HG03196 (cell line): ENCODE measurements around the gene PIK3C2B.

ENCODE experiments used
- ATAC-seq: cut with Tn5 transposase; IDR thresholded peaks from one replicate; pipeline ENCODE4 v1.9.1; 2021; ENCODE audit not compliant: unreplicated experiment

PIK3C2B gene

GRCh38 chr1:204445860-204446412 lies 48.7 kb downstream of the PIK3C2B start:
- ATAC-seq, result no peak
